Right atrium auricular region (tissue), 2 donors: ENCODE results near the gene ATR. TPM values are rescaled to one million over a fixed set of nuclear protein-coding genes. Genes with fewer than 3 reads are reported as not detected.

Experiments used
- DNase-seq: peaks from one replicate; pipeline ENCODE4 v3.0.0-alpha.2; 2019; ENCODE audit warnings: low spot score
- H3K27ac ChIP-seq, 2 donors: fragments of 200-600 bp; sonication (generic); 1 replicate in 1 of 2; 2 replicates in 1 of 2; pipeline ENCODE4 v1.5.1; 2016 to 2019
- H3K27me3 ChIP-seq, 2 donors: fragments of 200-600 bp; sonication (generic); one replicate each; pipeline versions ENCODE4 v1.5.1 to v1.6.0; 2017 to 2019
- H3K36me3 ChIP-seq: fragments of 200-600 bp; sonication (generic); one replicate; pipeline ENCODE4 v1.5.1; 2016
- H3K4me1 ChIP-seq, 2 donors: fragments of 200-600 bp; sonication (generic); one replicate each; pipeline versions ENCODE4 v1.5.1 to v1.6.0; 2017 to 2019
- H3K4me3 ChIP-seq, 2 donors: fragments of 200-600 bp; sonication (generic); 1 replicate in 1 of 2; 2 replicates in 1 of 2; pipeline ENCODE4 v1.5.1; 2017 to 2019; ENCODE audit warnings: mild to moderate bottlenecking in 1 of 2, moderate library complexity in 1 of 2
- H3K9me3 ChIP-seq, 2 donors: fragments of 200-600 bp; sonication (generic); one replicate each; pipeline ENCODE4 v1.5.1; 2019
- CTCF ChIP-seq, 2 donors: fragments of 200-600 bp; sonication (generic); IDR thresholded peaks; one replicate each; pipeline ENCODE4 v1.5.1; 2019; ENCODE audit warnings: antibody characterized with exemption in 2 of 2
- total RNA-seq, 2 donors: library from RNA; depleted of rRNA; stranded (reverse); fragments of >200 nt; gene quantifications; one replicate each; pipeline ENCODE4 v1.1.0, GENCODE V29; 2016

The ATR gene
- total RNA-seq, 2 donors from 2014 or later = 9.0 to 18.4 TPM

DNA sequence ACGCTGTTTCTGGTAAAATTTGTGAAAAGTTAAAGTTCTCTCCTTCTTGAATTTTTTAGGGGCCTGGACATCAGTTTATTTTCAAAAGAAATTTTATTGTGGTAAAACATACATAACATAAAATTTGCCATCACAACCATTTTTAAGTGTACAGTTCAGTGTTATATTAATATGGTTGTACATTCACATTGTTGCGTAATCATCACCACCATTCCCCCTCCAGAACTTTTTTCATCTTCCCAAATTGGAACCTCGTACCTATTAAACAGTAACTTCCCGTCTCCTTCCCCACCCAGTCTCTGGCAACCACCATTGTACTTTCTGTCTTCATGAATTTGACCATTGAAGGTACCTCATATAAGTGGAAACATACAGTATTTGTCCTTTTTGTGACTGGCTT lies 107.7 kb downstream of the ATR start:
- H3K27me3 ChIP-seq = no peaks in the 10 kb centered on the region
- DNase-seq = no peak

GRCh38 chr3:142468456-142468855 lies 110.1 kb downstream of the ATR start:
- no peaks in the 10 kb centered on the region for H3K27me3 ChIP-seq
- DNase-seq = no peak
- H3K4me3 ChIP-seq = no peak overlapping the region
- H3K36me3 ChIP-seq = no peaks in the 10 kb centered on the region
- H3K4me1 ChIP-seq = no peaks in the 10 kb centered on the region
- H3K9me3 ChIP-seq = peaks cover 0 to 4% of the 10 kb centered on the region in 2 donors
- no peak overlapping the region for H3K27ac ChIP-seq
- TF ChIP-seq CTCF (IDR thresholded peaks at IDR 0.05) = no peak

More for the DNA sequence above, 107.7 kb downstream of the ATR start:
- no peaks in the 10 kb centered on the region for H3K4me1 ChIP-seq
- H3K36me3 ChIP-seq = no peaks in the 10 kb centered on the region
- no peak for TF ChIP-seq CTCF (IDR thresholded peaks at IDR 0.05)
- H3K4me3 ChIP-seq = no peak overlapping the region
- peaks cover 0 to 7% of the 10 kb centered on the region in 2 donors for H3K9me3 ChIP-seq
- H3K27ac ChIP-seq = no peak overlapping the region

GRCh38 chr3:142467768-142468167 lies 110.8 kb downstream of the ATR start:
- H3K27me3 ChIP-seq = no peaks in the 10 kb centered on the region

GRCh38 chr3:142460689-142461088 lies 117.8 kb downstream of the ATR start:
- Histone ChIP-seq H3K4me1 (no peaks in the 10 kb centered on the region), H3K27ac (no peak overlapping the region), H3K27me3 (no peaks in the 10 kb centered on the region), H3K36me3 (peaks cover 12% of the 10 kb centered on the region), H3K9me3 (no peaks in the 10 kb centered on the region), H3K4me3 (no peak overlapping the region)
- DNase-seq = no peak
- no peak for TF ChIP-seq CTCF (IDR thresholded peaks at IDR 0.05)

More at GRCh38 chr3:142467768-142468167, 110.8 kb downstream of the ATR start:
- TF ChIP-seq CTCF (IDR thresholded peaks at IDR 0.05) = no peak
- Histone ChIP-seq H3K4me3 (no peak overlapping the region), H3K4me1 (no peaks in the 10 kb centered on the region), H3K36me3 (no peaks in the 10 kb centered on the region), H3K9me3 (no peaks in the 10 kb centered on the region), H3K27ac (no peak overlapping the region)
- DNase-seq = no peak

DNA sequence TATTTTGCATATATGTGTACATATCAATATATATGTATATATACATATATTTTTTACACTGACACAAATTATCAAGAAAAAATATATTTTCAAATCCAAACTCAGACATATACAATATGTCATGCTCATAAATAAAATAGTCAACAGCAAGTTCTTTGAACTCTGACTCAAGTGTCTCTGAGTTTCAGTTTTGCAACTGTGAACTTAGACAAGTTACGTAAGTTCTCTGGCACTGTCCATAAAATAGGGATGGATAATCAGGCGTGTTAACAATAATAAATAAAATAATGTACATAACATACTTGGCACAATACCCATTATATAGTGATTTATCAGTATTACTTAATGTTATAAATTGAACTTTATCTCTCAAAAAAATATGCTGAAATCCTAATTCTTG lies 118.6 kb downstream of the ATR start:
- no peaks in the 10 kb centered on the region for H3K4me1 ChIP-seq
- no peak for DNase-seq
- H3K9me3 ChIP-seq = no peaks in the 10 kb centered on the region
- peaks cover 12% of the 10 kb centered on the region for H3K36me3 ChIP-seq
- no peak for TF ChIP-seq CTCF (IDR thresholded peaks at IDR 0.05)
- no peak overlapping the region for H3K4me3 ChIP-seq
- H3K27me3 ChIP-seq = no peaks in the 10 kb centered on the region
- no peak overlapping the region for H3K27ac ChIP-seq

- TF ChIP-seq CTCF (IDR thresholded peaks at IDR 0.05) = no peak
- H3K27me3 ChIP-seq = no peaks in the 10 kb centered on the region
- H3K9me3 ChIP-seq = no peaks in the 10 kb centered on the region
- H3K36me3 ChIP-seq = peaks cover 12% of the 10 kb centered on the region
- no peaks in the 10 kb centered on the region for H3K4me1 ChIP-seq
- H3K27ac ChIP-seq = no peak overlapping the region
- no peak overlapping the region for H3K4me3 ChIP-seq
- no peak for DNase-seq
Observed at GRCh38 chr3:142459096-142459495, 119.4 kb downstream of the ATR start.
